Mesenchymal stem cell (in vitro differentiated cells and primary cell): ENCODE measurements around the gene TSPAN12.

Source experiments
- DNase-seq: peaks from one replicate; pipeline ENCODE4 v3.0.0-alpha.2; 2013
- H2AFZ ChIP-seq: one replicate; pipeline ENCODE4 v1.6.1; 2013; ENCODE audit warnings: low read depth, mild to moderate bottlenecking, control low read depth, inconsistent platforms, low read length, moderate library complexity
- H2AK5ac ChIP-seq: 2 replicates; pipeline ENCODE4 v1.6.1; 2013; ENCODE audit warnings: low read length, moderate library complexity, mild to moderate bottlenecking, inconsistent platforms; ENCODE audit not compliant: severe bottlenecking
- H2BK120ac ChIP-seq: one replicate; pipeline ENCODE4 v1.6.1; 2013; ENCODE audit warnings: low read depth, mild to moderate bottlenecking, inconsistent platforms, low read length, moderate library complexity
- H2BK12ac ChIP-seq, 2 experiments: one replicate each; pipeline ENCODE4 v1.6.1; 2013; ENCODE audit warnings: inconsistent platforms in 2 of 2, low read length in 2 of 2, mild to moderate bottlenecking in 2 of 2, moderate library complexity in 2 of 2, control low read depth in 1 of 2
- H2BK15ac ChIP-seq: one replicate; pipeline ENCODE4 v1.6.1; 2013; ENCODE audit warnings: mild to moderate bottlenecking, low read depth, inconsistent platforms; ENCODE audit not compliant: poor library complexity, severe bottlenecking
- H2BK5ac ChIP-seq: 2 replicates; pipeline ENCODE4 v1.6.1; 2013; ENCODE audit warnings: low read depth, mild to moderate bottlenecking, low read length, control low read depth, inconsistent platforms; ENCODE audit not compliant: poor library complexity, severe bottlenecking
- H3K14ac ChIP-seq, 2 experiments: one replicate each; pipeline ENCODE4 v1.6.1; 2013; ENCODE audit warnings: inconsistent platforms in 2 of 2, low read length in 2 of 2, control low read depth in 1 of 2, mild to moderate bottlenecking in 1 of 2, moderate library complexity in 1 of 2
- H3K18ac ChIP-seq, 2 experiments: one replicate each; pipeline ENCODE4 v1.6.1; 2013; ENCODE audit warnings: inconsistent platforms in 2 of 2, low read length in 2 of 2, control low read depth in 1 of 2, low read depth in 1 of 2, mild to moderate bottlenecking in 1 of 2
- H3K23ac ChIP-seq, 2 experiments: one replicate each; pipeline ENCODE4 v1.6.1; 2013; ENCODE audit warnings: inconsistent platforms in 2 of 2, low read length in 2 of 2, mild to moderate bottlenecking in 2 of 2, moderate library complexity in 2 of 2, control low read depth in 1 of 2
- H3K27ac ChIP-seq: 2 replicates; pipeline ENCODE4 v1.5.1; 2013; ENCODE audit warnings: mild to moderate bottlenecking, moderate library complexity, low read length, control low read depth, inconsistent platforms; ENCODE audit not compliant: poor library complexity, severe bottlenecking
- H3K27me3 ChIP-seq, 2 experiments: 2 replicates each; pipeline versions ENCODE4 v1.6.1 to v1.7.0; 2013; ENCODE audit warnings: low read length in 2 of 2, mild to moderate bottlenecking in 2 of 2, moderate library complexity in 2 of 2, control low read depth in 1 of 2, inconsistent platforms in 1 of 2; ENCODE audit not compliant: control insufficient read depth in 1 of 2, insufficient read depth in 1 of 2
- H3K36me3 ChIP-seq, 2 experiments: 2 replicates each; pipeline versions ENCODE4 v1.6.1 to v1.7.0; 2013; ENCODE audit warnings: low read length in 2 of 2, control low read depth in 1 of 2, inconsistent platforms in 1 of 2, low read depth in 1 of 2, mild to moderate bottlenecking in 1 of 2; ENCODE audit not compliant: insufficient read depth in 2 of 2, control insufficient read depth in 1 of 2
- H3K4ac ChIP-seq, 2 experiments: one replicate each; pipeline ENCODE4 v1.6.1; 2013; ENCODE audit warnings: inconsistent platforms in 2 of 2, low read length in 2 of 2, mild to moderate bottlenecking in 2 of 2, moderate library complexity in 2 of 2, control low read depth in 1 of 2, low read depth in 1 of 2
- H3K4me1 ChIP-seq: 2 replicates; pipeline ENCODE4 v1.6.1; 2013; ENCODE audit warnings: low read depth, low read length, control low read depth; ENCODE audit not compliant: control insufficient read depth, insufficient read depth
- H3K4me2 ChIP-seq: 2 replicates; pipeline ENCODE4 v1.6.1; 2013; ENCODE audit warnings: low read length, mild to moderate bottlenecking, inconsistent platforms; ENCODE audit not compliant: poor library complexity, severe bottlenecking
- H3K4me3 ChIP-seq, 2 experiments: 2 replicates each; pipeline versions ENCODE4 v1.5.1 to v1.7.0; 2013; ENCODE audit warnings: low read length in 2 of 2, mild to moderate bottlenecking in 2 of 2, control low read depth in 1 of 2, low read depth in 1 of 2; ENCODE audit not compliant: insufficient read depth in 1 of 2
- H3K79me1 ChIP-seq: replicated peaks from 2 replicates; pipeline ENCODE4 v1.6.1; 2013; ENCODE audit warnings: mild to moderate bottlenecking, control low read depth, low read length, inconsistent platforms; ENCODE audit not compliant: poor library complexity, severe bottlenecking
- H3K9ac ChIP-seq: 2 replicates; pipeline ENCODE4 v1.7.0; 2013; ENCODE audit warnings: mild to moderate bottlenecking, low read length, moderate library complexity
- H3K9me3 ChIP-seq: 2 replicates; pipeline ENCODE4 v1.7.0; 2013; ENCODE audit warnings: mild to moderate bottlenecking, low read length; ENCODE audit not compliant: control insufficient read depth
- H4K8ac ChIP-seq: one replicate; pipeline ENCODE4 v1.6.1; 2013; ENCODE audit warnings: inconsistent platforms, mild to moderate bottlenecking, low read length, moderate library complexity
- H4K91ac ChIP-seq: one replicate; pipeline ENCODE4 v1.6.1; 2013; ENCODE audit warnings: mild to moderate bottlenecking, low read length, inconsistent platforms
- whole genome bisulfite sequencing: methylation state at CpG from one replicate; pipeline ENCODE4 v1.1.7; 2013; ENCODE audit warnings: mixed read lengths; 5-methylcytosine and 5-hydroxymethylcytosine counted together

The TSPAN12 gene

GRCh38 chr7:120793213-120793936, 64.6 kb downstream of the TSPAN12 start:
- Histone ChIP-seq H3K27ac (no peak overlapping the region), H2AFZ (no peak overlapping the region), H4K91ac (no peak overlapping the region), H3K36me3 (no peaks in the 10 kb centered on the region), H2BK5ac (no peak overlapping the region), H3K18ac (no peak overlapping the region), H3K23ac (no peak overlapping the region), H3K4me2 (no peak overlapping the region), H3K4me1 (peaks cover 7% of the 10 kb centered on the region), H3K14ac (no peak overlapping the region), H3K9ac (no peak overlapping the region), H3K79me1 (no peaks in the 10 kb centered on the region), H2BK15ac (no peak overlapping the region), H3K4me3 (no peak overlapping the region), H3K27me3 (no peaks in the 10 kb centered on the region), H3K9me3 (no peaks in the 10 kb centered on the region), H2BK12ac (no peak overlapping the region), H2AK5ac (no peak overlapping the region), H4K8ac (no peak overlapping the region), H2BK120ac (no peak overlapping the region), H3K4ac (no peak overlapping the region)
- WGBS, result 100% methylated on average over 2 of the region's 3 CpGs
- DNase-seq, result no peak

GRCh38 chr7:120792861-120793130, 65.1 kb downstream of the TSPAN12 start:
- Histone ChIP-seq H3K4me3 (no peak overlapping the region), H2BK120ac (no peak overlapping the region), H3K23ac (no peak overlapping the region), H3K14ac (no peak overlapping the region), H4K91ac (no peak overlapping the region), H3K4me1 (peaks cover 7% of the 10 kb centered on the region), H3K79me1 (no peaks in the 10 kb centered on the region), H3K27ac (no peak overlapping the region), H2AK5ac (no peak overlapping the region), H2BK5ac (no peak overlapping the region), H3K27me3 (no peaks in the 10 kb centered on the region), H2BK15ac (no peak overlapping the region), H3K4ac (no peak overlapping the region), H3K18ac (no peak overlapping the region), H2AFZ (no peak overlapping the region), H3K4me2 (no peak overlapping the region), H4K8ac (no peak overlapping the region), H3K9me3 (no peaks in the 10 kb centered on the region), H3K36me3 (no peaks in the 10 kb centered on the region), H3K9ac (no peak overlapping the region), H2BK12ac (no peak overlapping the region)
- 93% methylated on average over 2 of the region's 2 CpGs for WGBS
- DNase-seq, result no peak

- Histone ChIP-seq H3K9ac (no peak overlapping the region), H3K23ac (no peak overlapping the region), H3K4me1 (peaks cover 7% of the 10 kb centered on the region), H3K27ac (peak overlapping the region; percentile 43), H3K4me2 (no peak overlapping the region), H3K79me1 (no peaks in the 10 kb centered on the region), H2BK15ac (no peak overlapping the region), H2AK5ac (peak overlapping the region; percentile 26), H3K18ac (peak overlapping the region in 1 of 2 experiments; percentile 70), H2BK12ac (no peak overlapping the region), H3K4ac (peak overlapping the region in 1 of 2 experiments; percentile 51), H2BK120ac (no peak overlapping the region), H3K27me3 (no peaks in the 10 kb centered on the region), H3K9me3 (no peaks in the 10 kb centered on the region), H2BK5ac (no peak overlapping the region), H3K36me3 (no peaks in the 10 kb centered on the region), H4K91ac (no peak overlapping the region), H3K14ac (peak overlapping the region in 1 of 2 experiments; percentile 44), H2AFZ (peak overlapping the region; percentile 11), H4K8ac (no peak overlapping the region), H3K4me3 (no peak overlapping the region)
- peak; percentile 71 for DNase-seq
- WGBS, result 43% methylated on average over 10 of the region's 13 CpGs
Measured at GRCh38 chr7:120792091-120792860, 65.7 kb downstream of the TSPAN12 start.

GRCh38 chr7:120785095-120785494, 72.8 kb downstream of the TSPAN12 start:
- H4K8ac ChIP-seq, result no peak overlapping the region
- H2BK12ac ChIP-seq, result no peak overlapping the region
- H2BK120ac ChIP-seq, result no peak overlapping the region
- WGBS, result 38% methylated on average over 1 of the region's 1 CpG
- H2AFZ ChIP-seq, result no peak overlapping the region
- H3K14ac ChIP-seq, result no peak overlapping the region
- H3K9ac ChIP-seq, result no peak overlapping the region
- no peak overlapping the region for H4K91ac ChIP-seq
- H3K23ac ChIP-seq, result no peak overlapping the region
- H3K4me3 ChIP-seq, result no peak overlapping the region
- no peaks in the 10 kb centered on the region for H3K79me1 ChIP-seq
- H2BK5ac ChIP-seq, result no peak overlapping the region
- no peak overlapping the region for H3K4me2 ChIP-seq
- no peaks in the 10 kb centered on the region for H3K27me3 ChIP-seq
- H2AK5ac ChIP-seq, result no peak overlapping the region
- no peaks in the 10 kb centered on the region for H3K36me3 ChIP-seq
- no peaks in the 10 kb centered on the region for H3K9me3 ChIP-seq
- DNase-seq, result no peak
- no peak overlapping the region for H3K4ac ChIP-seq
- no peak overlapping the region for H2BK15ac ChIP-seq
- no peak overlapping the region for H3K18ac ChIP-seq
- no peak overlapping the region for H3K27ac ChIP-seq
- no peaks in the 10 kb centered on the region for H3K4me1 ChIP-seq
